Astrocyte (in vitro differentiated cells and primary cell): ENCODE results near the gene PGM2. TPM values are rescaled to one million over a fixed set of nuclear protein-coding genes. Genes with fewer than 3 reads are reported as not detected.

Experiments used
- DNase-seq: peaks from one replicate; pipeline ENCODE4 v3.0.0-alpha.2; 2010; ENCODE audit warnings: low read depth
- FAIRE-seq: peaks from 2 replicates; lab custom pipeline; 2011; peaks lifted over from hg19 to GRCh38; lab: Jason Lieb, UNC
- H2AFZ ChIP-seq: 2 replicates; pipeline ENCODE4 v1.6.0; 2012; ENCODE audit warnings: low read depth, low read length, inconsistent platforms
- H3K27ac ChIP-seq: 2 replicates; pipeline ENCODE4 v1.5.1; 2011; ENCODE audit warnings: low read depth, low read length, inconsistent platforms
- H3K27me3 ChIP-seq: 2 replicates; pipeline ENCODE4 v1.6.0; 2011; ENCODE audit warnings: low read length, inconsistent platforms; ENCODE audit not compliant: insufficient read depth
- H3K36me3 ChIP-seq: 2 replicates; pipeline ENCODE4 v1.5.1; 2011; ENCODE audit warnings: low read length, inconsistent platforms; ENCODE audit not compliant: insufficient read depth
- H3K4me1 ChIP-seq: 2 replicates; pipeline ENCODE4 v1.5.1; 2011; ENCODE audit warnings: low read length, inconsistent platforms; ENCODE audit not compliant: insufficient read depth
- H3K4me2 ChIP-seq: 2 replicates; pipeline ENCODE4 v1.6.0; 2012; ENCODE audit warnings: low read length, inconsistent platforms
- H3K4me3 ChIP-seq: 2 replicates; pipeline ENCODE4 v1.5.1; 2011; ENCODE audit warnings: low read depth, mild to moderate bottlenecking, low read length, inconsistent platforms; ENCODE audit not compliant: insufficient read depth
- H3K79me2 ChIP-seq: 2 replicates; pipeline ENCODE4 v1.6.0; 2012; ENCODE audit warnings: mild to moderate bottlenecking, low read length, inconsistent platforms; ENCODE audit not compliant: insufficient read depth
- H3K9ac ChIP-seq: 2 replicates; pipeline ENCODE4 v1.6.0; 2012; ENCODE audit warnings: mild to moderate bottlenecking, low read length, inconsistent platforms
- H3K9me3 ChIP-seq: 2 replicates; pipeline ENCODE4 v1.5.1; 2012; ENCODE audit warnings: low read depth, mild to moderate bottlenecking, low read length, inconsistent platforms; ENCODE audit not compliant: insufficient read depth
- H4K20me1 ChIP-seq: 2 replicates; pipeline ENCODE4 v1.6.0; 2012; ENCODE audit warnings: low read length, inconsistent platforms; ENCODE audit not compliant: insufficient read depth
- H3K27ac Mint-ChIP-seq: one replicate; pipeline ENCODE4 v1.8.0; 2021; ENCODE audit warnings: mild to moderate bottlenecking, mixed read lengths; ENCODE audit not compliant: unreplicated experiment
- H3K27me3 Mint-ChIP-seq: one replicate; pipeline ENCODE4 v1.8.0; 2021; ENCODE audit warnings: low read depth, mixed read lengths; ENCODE audit not compliant: unreplicated experiment
- H3K36me3 Mint-ChIP-seq: one replicate; pipeline ENCODE4 v1.8.0; 2021; ENCODE audit warnings: low read depth, mixed read lengths; ENCODE audit not compliant: unreplicated experiment
- H3K4me1 Mint-ChIP-seq: one replicate; pipeline ENCODE4 v1.8.0; 2021; ENCODE audit warnings: low read depth, mixed read lengths; ENCODE audit not compliant: unreplicated experiment
- H3K4me3 Mint-ChIP-seq: one replicate; pipeline ENCODE4 v1.8.0; 2021; ENCODE audit warnings: mild to moderate bottlenecking, moderate library complexity, mixed read lengths; ENCODE audit not compliant: unreplicated experiment
- H3K9me3 Mint-ChIP-seq: one replicate; pipeline ENCODE4 v1.8.0; 2021; ENCODE audit warnings: mild to moderate bottlenecking, mixed read lengths; ENCODE audit not compliant: unreplicated experiment
- EZH2 ChIP-seq: IDR thresholded peaks from 2 replicates; pipeline ENCODE4 v1.6.1; 2012; ENCODE audit warnings: mild to moderate bottlenecking, low read length, inconsistent platforms; ENCODE audit not compliant: insufficient read depth
- total RNA-seq: library from RNA; stranded (reverse); gene quantifications from 2 replicates; pipeline ENCODE4 v1.2.1, GENCODE V29; 2021
- TF ChIP-seq, protein P1 (sequence below): IDR thresholded peaks from 2 replicates; pipeline ENCODE4 v1.5.1; 2011; ENCODE audit warnings: low read depth, mild to moderate bottlenecking, inconsistent platforms, low read length, moderate library complexity; ENCODE audit not compliant: insufficient read depth

PGM2 gene
- total RNA-seq, 1 donor from 2014 or later, result 24.4 TPM

GRCh38 chr4:37868238-37868637 lies 41.8 kb downstream of the PGM2 start:
- FAIRE-seq, result no peak
- H3K4me1 ChIP-seq, result peaks cover 6% of the 10 kb centered on the region
- H3K9ac ChIP-seq, result no peak overlapping the region
- H3K27me3 ChIP-seq, result no peaks in the 10 kb centered on the region
- no peaks in the 10 kb centered on the region for H4K20me1 ChIP-seq
- H3K27ac Mint-ChIP-seq, result no peak overlapping the region
- TF ChIP-seq EZH2, result no peak
- no peak overlapping the region for H3K27ac ChIP-seq
- H2AFZ ChIP-seq, result no peak overlapping the region
- H3K36me3 Mint-ChIP-seq, result peaks cover 5% of the 10 kb centered on the region
- no peaks in the 10 kb centered on the region for H3K79me2 ChIP-seq
- no peaks in the 10 kb centered on the region for H3K27me3 Mint-ChIP-seq
- no peaks in the 10 kb centered on the region for H3K9me3 ChIP-seq
- H3K4me2 ChIP-seq, result no peak overlapping the region
- H3K36me3 ChIP-seq, result no peaks in the 10 kb centered on the region
- H3K4me1 Mint-ChIP-seq, result peaks cover 6% of the 10 kb centered on the region
- no peak for DNase-seq
- no peak overlapping the region for H3K4me3 ChIP-seq
- no peak overlapping the region for H3K4me3 Mint-ChIP-seq
- H3K9me3 Mint-ChIP-seq, result no peaks in the 10 kb centered on the region

DNA sequence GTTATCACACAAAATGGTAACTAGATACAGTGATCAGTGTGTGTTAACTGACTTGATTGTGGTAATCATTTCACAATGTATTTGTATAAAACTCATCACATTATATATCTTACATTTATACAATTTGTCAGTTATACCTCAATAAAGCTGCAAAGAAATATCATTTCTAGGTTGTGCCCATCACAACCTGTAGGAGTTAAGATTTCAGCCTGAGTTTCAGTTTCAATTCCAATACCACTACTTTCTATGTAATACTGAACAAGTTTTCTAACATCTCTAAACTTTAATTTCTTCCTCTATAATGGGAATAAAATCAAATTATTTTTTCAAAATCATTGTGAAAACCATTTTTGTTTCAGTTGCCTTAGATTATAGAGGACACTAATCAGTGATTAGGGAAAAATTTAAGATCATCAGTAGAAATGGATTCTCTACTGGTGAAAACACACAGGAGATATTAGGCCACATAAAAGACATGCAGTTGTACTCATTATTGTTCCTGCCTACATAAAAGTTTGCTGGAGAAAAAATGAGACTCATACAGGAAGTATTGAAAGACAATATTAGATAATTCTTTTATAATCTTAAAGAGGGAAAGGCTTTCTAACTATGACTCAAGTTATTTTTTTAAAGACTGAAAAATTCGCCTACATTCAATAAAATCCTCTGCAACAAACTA lies 46.0 kb downstream of the PGM2 start:
- no peak overlapping the region for H3K4me2 ChIP-seq
- Mint-ChIP-seq H3K36me3 (no peaks in the 10 kb centered on the region), H3K27me3 (no peaks in the 10 kb centered on the region), H3K9me3 (no peaks in the 10 kb centered on the region), H3K4me3 (no peak overlapping the region), H3K4me1 (no peaks in the 10 kb centered on the region), H3K27ac (no peak overlapping the region)
- peaks cover 3% of the 10 kb centered on the region for H3K4me1 ChIP-seq
- no peaks in the 10 kb centered on the region for H3K9me3 ChIP-seq
- no peaks in the 10 kb centered on the region for H3K27me3 ChIP-seq
- no peak overlapping the region for H3K9ac ChIP-seq
- H3K79me2 ChIP-seq, result no peaks in the 10 kb centered on the region
- no peaks in the 10 kb centered on the region for H4K20me1 ChIP-seq
- no peak overlapping the region for H3K4me3 ChIP-seq
- no peak overlapping the region for H2AFZ ChIP-seq
- H3K36me3 ChIP-seq, result no peaks in the 10 kb centered on the region
- no peak overlapping the region for H3K27ac ChIP-seq
- no peak for FAIRE-seq
- DNase-seq, result no peak
- TF ChIP-seq, protein P1, sequence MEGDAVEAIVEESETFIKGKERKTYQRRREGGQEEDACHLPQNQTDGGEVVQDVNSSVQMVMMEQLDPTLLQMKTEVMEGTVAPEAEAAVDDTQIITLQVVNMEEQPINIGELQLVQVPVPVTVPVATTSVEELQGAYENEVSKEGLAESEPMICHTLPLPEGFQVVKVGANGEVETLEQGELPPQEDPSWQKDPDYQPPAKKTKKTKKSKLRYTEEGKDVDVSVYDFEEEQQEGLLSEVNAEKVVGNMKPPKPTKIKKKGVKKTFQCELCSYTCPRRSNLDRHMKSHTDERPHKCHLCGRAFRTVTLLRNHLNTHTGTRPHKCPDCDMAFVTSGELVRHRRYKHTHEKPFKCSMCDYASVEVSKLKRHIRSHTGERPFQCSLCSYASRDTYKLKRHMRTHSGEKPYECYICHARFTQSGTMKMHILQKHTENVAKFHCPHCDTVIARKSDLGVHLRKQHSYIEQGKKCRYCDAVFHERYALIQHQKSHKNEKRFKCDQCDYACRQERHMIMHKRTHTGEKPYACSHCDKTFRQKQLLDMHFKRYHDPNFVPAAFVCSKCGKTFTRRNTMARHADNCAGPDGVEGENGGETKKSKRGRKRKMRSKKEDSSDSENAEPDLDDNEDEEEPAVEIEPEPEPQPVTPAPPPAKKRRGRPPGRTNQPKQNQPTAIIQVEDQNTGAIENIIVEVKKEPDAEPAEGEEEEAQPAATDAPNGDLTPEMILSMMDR, result no peak
- TF ChIP-seq EZH2, result no peak

DNA sequence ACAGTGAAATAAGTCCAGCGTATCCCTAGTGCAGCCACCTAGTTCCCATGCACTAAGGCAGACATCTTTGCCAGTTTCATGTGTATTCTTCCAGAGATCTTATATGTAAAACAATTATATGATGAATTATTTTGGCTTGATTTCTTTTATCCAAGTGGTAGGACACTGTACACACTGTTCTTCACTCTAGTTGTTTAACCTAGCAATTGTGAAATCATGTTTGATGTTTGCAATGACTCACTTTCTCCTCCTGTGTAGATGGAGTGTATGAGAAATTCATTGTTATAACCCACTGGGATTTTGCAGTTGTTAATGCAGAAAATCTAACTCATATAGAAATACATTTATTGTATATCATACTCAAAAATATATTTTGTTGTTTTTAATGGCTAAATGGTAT lies 46.9 kb downstream of the PGM2 start:
- Histone ChIP-seq H3K27me3 (no peaks in the 10 kb centered on the region), H3K9ac (no peak overlapping the region), H3K9me3 (no peaks in the 10 kb centered on the region), H3K36me3 (no peaks in the 10 kb centered on the region), H2AFZ (no peak overlapping the region), H3K4me1 (peaks cover 3% of the 10 kb centered on the region), H3K4me3 (no peak overlapping the region), H3K4me2 (no peak overlapping the region), H3K27ac (no peak overlapping the region), H3K79me2 (no peaks in the 10 kb centered on the region), H4K20me1 (no peaks in the 10 kb centered on the region)
- Mint-ChIP-seq H3K27me3 (no peaks in the 10 kb centered on the region), H3K4me1 (no peaks in the 10 kb centered on the region), H3K36me3 (no peaks in the 10 kb centered on the region), H3K4me3 (no peak overlapping the region), H3K9me3 (no peaks in the 10 kb centered on the region), H3K27ac (no peak overlapping the region)
- peak; percentile 43 for FAIRE-seq
- DNase-seq, result peak; percentile 54
- no peak for TF ChIP-seq EZH2
- TF ChIP-seq, protein P1, result no peak
